SJCRH30 (cell line): ENCODE data around the gene RBM46. TPM values are rescaled to one million over a fixed set of nuclear protein-coding genes. Genes with fewer than 3 reads are reported as not detected.

Experiments
- DNase-seq, 2 experiments: peaks; one replicate each; pipeline ENCODE4 v3.0.0-alpha.2; 2015 to 2020
- H3K27ac ChIP-seq: fragments of 250-450 bp; sonication (Bioruptor Pico); 2 replicates; pipeline ENCODE4 v1.5.1; 2020; ENCODE audit warnings: mild to moderate bottlenecking, moderate library complexity
- H3K27me3 ChIP-seq: fragments of 250-450 bp; sonication (Bioruptor Pico); 2 replicates; pipeline ENCODE4 v1.5.1; 2020; ENCODE audit warnings: mild to moderate bottlenecking, moderate library complexity
- H3K36me3 ChIP-seq: fragments of 250-450 bp; sonication (Bioruptor Pico); 2 replicates; pipeline ENCODE4 v1.5.1; 2020; ENCODE audit warnings: mild to moderate bottlenecking, moderate library complexity
- H3K4me1 ChIP-seq: fragments of 250-450 bp; sonication (Bioruptor Pico); 2 replicates; pipeline ENCODE4 v1.5.1; 2020; ENCODE audit warnings: mild to moderate bottlenecking, moderate library complexity
- H3K4me3 ChIP-seq: fragments of 250-450 bp; sonication (Bioruptor Pico); 2 replicates; pipeline ENCODE4 v1.5.1; 2020; ENCODE audit warnings: mild to moderate bottlenecking, moderate library complexity
- H3K9me3 ChIP-seq: fragments of 250-450 bp; sonication (Bioruptor Pico); replicated peaks from 2 replicates; pipeline ENCODE4 v1.5.1; 2020; ENCODE audit warnings: mild to moderate bottlenecking, moderate library complexity
- total RNA-seq: library from RNA; depleted of rRNA; stranded (reverse); fragments of >200 nt; shearing (Covaris generic); gene quantifications from 2 replicates; pipeline ENCODE4 v1.2.3, GENCODE V29; 2014; rRNA removed

The RBM46 gene, protein sequence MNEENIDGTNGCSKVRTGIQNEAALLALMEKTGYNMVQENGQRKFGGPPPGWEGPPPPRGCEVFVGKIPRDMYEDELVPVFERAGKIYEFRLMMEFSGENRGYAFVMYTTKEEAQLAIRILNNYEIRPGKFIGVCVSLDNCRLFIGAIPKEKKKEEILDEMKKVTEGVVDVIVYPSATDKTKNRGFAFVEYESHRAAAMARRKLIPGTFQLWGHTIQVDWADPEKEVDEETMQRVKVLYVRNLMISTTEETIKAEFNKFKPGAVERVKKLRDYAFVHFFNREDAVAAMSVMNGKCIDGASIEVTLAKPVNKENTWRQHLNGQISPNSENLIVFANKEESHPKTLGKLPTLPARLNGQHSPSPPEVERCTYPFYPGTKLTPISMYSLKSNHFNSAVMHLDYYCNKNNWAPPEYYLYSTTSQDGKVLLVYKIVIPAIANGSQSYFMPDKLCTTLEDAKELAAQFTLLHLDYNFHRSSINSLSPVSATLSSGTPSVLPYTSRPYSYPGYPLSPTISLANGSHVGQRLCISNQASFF
- not detected in 2 replicates for total RNA-seq

- no peaks in the 10 kb centered on the region for H3K9me3 ChIP-seq
- H3K36me3 ChIP-seq, result no peaks in the 10 kb centered on the region
- no peaks in the 10 kb centered on the region for H3K4me1 ChIP-seq
- no peak for DNase-seq
- H3K27ac ChIP-seq, result no peak within 1 kb of the TSS
- no peak within 1 kb of the TSS for H3K4me3 ChIP-seq
- no peaks in the 10 kb centered on the region for H3K27me3 ChIP-seq
These were observed at the start of gene RBM46 for GRCh38 chr4:154781126-154781982. Gene RBM46, plus strand, starts transcription at chr4:154781272. Its CDS starts 15,481 bp downstream, at chr4:154796753.

- DNase-seq, result no peak
- Histone ChIP-seq H3K9me3 (no peaks in the 10 kb centered on the region), H3K36me3 (no peaks in the 10 kb centered on the region), H3K4me3 (no peak overlapping the region), H3K4me1 (no peaks in the 10 kb centered on the region), H3K27me3 (no peaks in the 10 kb centered on the region), H3K27ac (no peak overlapping the region)
These were observed 49.3 kb upstream of the RBM46 start for GRCh38 chr4:154731756-154732155.

DNA sequence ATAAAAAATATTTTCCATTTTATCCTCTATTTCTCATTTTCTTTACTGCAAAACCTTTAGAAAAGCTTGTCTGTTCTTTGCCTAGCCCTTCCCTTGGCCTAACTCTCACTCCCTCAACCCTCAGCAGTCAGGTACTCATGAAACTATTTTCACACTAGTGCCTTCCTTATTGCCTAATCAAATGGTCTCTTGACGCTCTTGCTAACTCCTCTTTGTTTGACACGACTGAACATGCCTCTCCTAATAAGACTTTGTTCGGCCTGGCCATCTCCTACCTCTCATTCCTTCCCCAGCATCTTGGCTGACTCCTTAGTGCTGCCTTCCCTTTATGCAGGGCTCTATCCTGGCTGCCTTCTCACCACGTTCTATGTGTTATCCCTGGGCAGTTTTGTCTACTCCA, 48.4 kb upstream of the RBM46 start:
- H3K36me3 ChIP-seq, result no peaks in the 10 kb centered on the region
- H3K27me3 ChIP-seq, result no peaks in the 10 kb centered on the region
- DNase-seq, result no peak
- H3K27ac ChIP-seq, result no peak overlapping the region
- H3K9me3 ChIP-seq, result no peaks in the 10 kb centered on the region
- no peak overlapping the region for H3K4me3 ChIP-seq
- H3K4me1 ChIP-seq, result no peaks in the 10 kb centered on the region

- H3K27me3 ChIP-seq, result no peaks in the 10 kb centered on the region
- H3K4me3 ChIP-seq, result no peak overlapping the region
- no peaks in the 10 kb centered on the region for H3K4me1 ChIP-seq
- no peaks in the 10 kb centered on the region for H3K36me3 ChIP-seq
- DNase-seq, result no peak
- no peak overlapping the region for H3K27ac ChIP-seq
- H3K9me3 ChIP-seq, result no peaks in the 10 kb centered on the region
These were observed 44.3 kb upstream of the RBM46 start for GRCh38 chr4:154736770-154737169.

GRCh38 chr4:154738426-154738825, 42.6 kb upstream of the RBM46 start:
- H3K4me3 ChIP-seq, result no peak overlapping the region
- H3K9me3 ChIP-seq, result no peaks in the 10 kb centered on the region
- H3K27ac ChIP-seq, result no peak overlapping the region
- DNase-seq, result no peak
- H3K27me3 ChIP-seq, result no peaks in the 10 kb centered on the region
- no peaks in the 10 kb centered on the region for H3K4me1 ChIP-seq
- no peaks in the 10 kb centered on the region for H3K36me3 ChIP-seq

DNA sequence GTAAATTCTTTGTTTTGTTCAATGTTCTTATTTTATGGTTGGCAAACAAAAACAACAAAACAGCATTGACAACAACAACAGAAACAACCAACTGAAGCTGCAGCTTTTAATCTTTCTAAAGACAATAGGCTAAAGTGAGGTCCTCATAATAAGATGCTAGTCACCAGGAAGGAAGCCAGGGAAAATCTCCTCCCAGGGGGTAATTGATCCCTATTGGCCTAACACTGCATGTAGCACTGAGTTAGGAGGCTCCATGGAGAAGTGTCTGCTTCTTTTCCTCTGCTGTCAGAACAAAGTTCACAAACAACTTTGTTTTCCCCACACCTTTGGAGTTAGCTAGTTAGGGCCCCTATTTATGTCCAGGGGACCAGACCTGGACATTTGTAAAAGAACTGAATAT, 42.0 kb upstream of the RBM46 start:
- H3K9me3 ChIP-seq, result no peaks in the 10 kb centered on the region
- H3K4me1 ChIP-seq, result no peaks in the 10 kb centered on the region
- no peaks in the 10 kb centered on the region for H3K27me3 ChIP-seq
- no peak overlapping the region for H3K27ac ChIP-seq
- H3K4me3 ChIP-seq, result no peak overlapping the region
- no peaks in the 10 kb centered on the region for H3K36me3 ChIP-seq
- no peak for DNase-seq

DNA sequence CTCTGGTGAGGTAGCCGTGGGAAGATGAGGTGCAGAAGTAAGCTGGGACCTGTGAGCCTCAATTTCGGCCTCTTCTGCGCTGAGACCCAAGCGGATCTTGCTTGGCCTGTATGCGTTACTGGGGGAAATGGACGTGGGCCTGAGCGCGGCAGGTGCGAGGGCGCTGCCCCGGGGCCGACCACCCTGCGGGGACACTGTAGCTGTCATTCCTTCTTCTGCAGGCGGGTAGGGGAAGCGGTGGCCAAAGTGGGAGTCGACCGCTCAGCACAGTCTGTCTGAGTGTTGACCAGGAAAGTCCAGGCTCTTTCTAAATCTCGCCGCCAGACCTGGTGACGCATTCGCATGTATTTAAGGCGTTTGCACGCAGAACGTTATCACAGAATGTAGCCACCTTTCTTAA, 40.6 kb upstream of the RBM46 start:
- Histone ChIP-seq H3K9me3 (no peaks in the 10 kb centered on the region), H3K27me3 (no peaks in the 10 kb centered on the region), H3K4me1 (no peaks in the 10 kb centered on the region), H3K36me3 (no peaks in the 10 kb centered on the region), H3K27ac (no peak overlapping the region), H3K4me3 (no peak overlapping the region)
- DNase-seq, result no peak

DNA sequence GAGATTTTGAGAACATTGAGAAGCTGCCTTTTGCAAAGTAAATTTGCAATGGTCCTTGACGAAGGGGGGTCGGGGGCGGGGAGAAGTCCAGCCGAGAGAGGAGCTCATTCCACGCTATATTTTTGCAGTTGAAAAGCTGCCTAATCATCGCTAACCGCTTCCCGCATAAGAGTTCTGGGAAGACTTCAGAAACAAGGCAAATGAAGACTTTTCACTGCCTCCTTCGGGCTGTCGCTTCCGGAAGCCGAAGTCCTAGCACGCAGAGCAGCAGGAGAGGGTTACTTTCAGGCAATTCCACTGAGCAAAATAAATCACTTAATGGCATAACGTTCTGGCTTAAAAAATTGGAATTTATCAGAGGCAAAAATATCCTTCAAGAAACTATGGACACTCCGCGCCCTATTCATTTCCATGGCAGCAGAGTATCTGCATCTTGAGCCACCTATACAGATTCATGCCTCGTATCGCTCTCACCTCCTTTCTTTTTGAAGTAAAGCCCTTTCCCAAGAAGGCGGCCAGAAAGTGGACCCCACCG, 39.9 kb upstream of the RBM46 start:
- Histone ChIP-seq H3K27ac (no peak overlapping the region), H3K27me3 (no peaks in the 10 kb centered on the region), H3K4me1 (no peaks in the 10 kb centered on the region), H3K4me3 (no peak overlapping the region), H3K9me3 (no peaks in the 10 kb centered on the region), H3K36me3 (no peaks in the 10 kb centered on the region)
- no peak for DNase-seq

- DNase-seq, result no peak
- no peaks in the 10 kb centered on the region for H3K27me3 ChIP-seq
These were observed 38.9 kb upstream of the RBM46 start for GRCh38 chr4:154741922-154742850.

DNA sequence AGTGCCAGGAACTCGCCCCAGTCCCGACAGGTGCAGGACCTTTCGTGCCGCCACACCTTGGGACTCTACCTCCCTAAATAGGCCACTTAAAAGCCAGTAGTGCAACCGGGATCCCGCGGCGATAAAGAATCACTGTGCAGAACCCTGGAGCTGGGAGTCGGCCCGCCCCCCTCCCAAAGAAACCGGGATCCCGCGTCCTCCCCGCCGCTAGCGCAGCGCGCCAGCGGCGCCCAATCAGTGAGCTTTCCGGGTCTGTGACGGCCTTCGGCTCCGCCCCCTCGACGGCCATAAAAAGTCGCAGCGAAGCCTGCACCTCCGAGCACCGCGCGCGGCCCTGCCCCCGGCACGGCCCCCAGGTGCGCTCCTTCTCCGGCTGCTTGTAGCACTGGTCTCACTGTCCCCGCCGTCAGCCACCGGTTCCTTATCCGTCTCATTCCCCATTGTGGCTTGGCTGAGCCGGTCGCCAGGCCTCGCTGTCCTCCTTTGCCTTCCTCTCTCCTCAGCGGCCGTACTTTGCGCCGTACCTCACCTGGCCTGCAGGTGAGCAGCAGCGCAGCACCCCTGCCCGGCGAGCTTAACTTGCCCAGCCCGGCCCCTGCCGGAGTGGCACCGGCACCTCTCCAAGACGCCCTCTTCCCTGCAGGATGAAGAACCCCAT, 37.3 kb upstream of the RBM46 start, which contains the start of gene LRAT:
LRAT (plus strand) TSS at position 318 of the 658 bp plus-strand sequence; CDS start at position 645, 327 bp downstream.
- no peaks in the 10 kb centered on the region for H3K27me3 ChIP-seq
- H3K9me3 ChIP-seq, result no peaks in the 10 kb centered on the region
- no peak within 1 kb of the TSS for H3K27ac ChIP-seq
- no peak for DNase-seq
- no peak within 1 kb of the TSS for H3K4me3 ChIP-seq
- no peaks in the 10 kb centered on the region for H3K4me1 ChIP-seq
- no peaks in the 10 kb centered on the region for H3K36me3 ChIP-seq

More at GRCh38 chr4:154741922-154742850, 38.9 kb upstream of the RBM46 start:
- Histone ChIP-seq H3K4me1 (no peaks in the 10 kb centered on the region), H3K36me3 (no peaks in the 10 kb centered on the region), H3K4me3 (no peak overlapping the region), H3K27ac (no peak overlapping the region), H3K9me3 (no peaks in the 10 kb centered on the region)

DNA sequence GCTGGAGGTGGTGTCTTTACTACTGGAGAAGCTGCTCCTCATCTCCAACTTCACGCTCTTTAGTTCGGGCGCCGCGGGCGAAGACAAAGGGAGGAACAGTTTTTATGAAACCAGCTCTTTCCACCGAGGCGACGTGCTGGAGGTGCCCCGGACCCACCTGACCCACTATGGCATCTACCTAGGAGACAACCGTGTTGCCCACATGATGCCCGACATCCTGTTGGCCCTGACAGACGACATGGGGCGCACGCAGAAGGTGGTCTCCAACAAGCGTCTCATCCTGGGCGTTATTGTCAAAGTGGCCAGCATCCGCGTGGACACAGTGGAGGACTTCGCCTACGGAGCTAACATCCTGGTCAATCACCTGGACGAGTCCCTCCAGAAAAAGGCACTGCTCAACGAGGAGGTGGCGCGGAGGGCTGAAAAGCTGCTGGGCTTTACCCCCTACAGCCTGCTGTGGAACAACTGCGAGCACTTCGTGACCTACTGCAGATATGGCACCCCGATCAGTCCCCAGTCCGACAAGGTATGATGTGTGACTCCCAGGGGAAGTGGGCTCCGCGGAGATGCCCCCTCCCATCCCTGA, 36.6 kb upstream of the RBM46 start:
- H3K4me3 ChIP-seq, result no peak overlapping the region

DNA sequence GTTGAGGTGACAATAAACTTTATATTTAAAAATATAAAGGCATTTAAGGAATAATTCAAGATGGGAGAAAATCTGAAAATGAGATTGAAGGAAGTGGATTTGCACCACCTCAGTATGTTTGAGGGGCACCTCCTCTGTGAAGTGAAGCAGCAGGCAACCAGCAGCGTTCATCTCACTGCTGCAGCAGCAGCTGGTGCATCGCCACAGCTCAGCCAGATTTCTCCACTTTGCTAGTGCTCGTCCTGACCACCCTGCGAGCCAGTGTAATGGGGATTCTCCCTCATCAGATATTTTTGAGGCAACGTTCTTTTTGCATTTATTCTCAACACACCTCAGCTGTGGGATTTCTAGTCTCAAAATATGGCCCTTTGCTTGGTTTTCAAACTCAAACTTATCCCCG, 23.4 kb upstream of the RBM46 start:
- H3K36me3 ChIP-seq, result no peaks in the 10 kb centered on the region

More for the DNA sequence above, 36.6 kb upstream of the RBM46 start:
- DNase-seq, result no peak
- no peak overlapping the region for H3K27ac ChIP-seq
- H3K27me3 ChIP-seq, result no peaks in the 10 kb centered on the region
- H3K9me3 ChIP-seq, result no peaks in the 10 kb centered on the region
- no peaks in the 10 kb centered on the region for H3K36me3 ChIP-seq
- H3K4me1 ChIP-seq, result no peaks in the 10 kb centered on the region

GRCh38 chr4:154760895-154761294, 20.2 kb upstream of the RBM46 start:
- no peak for DNase-seq
- Histone ChIP-seq H3K4me1 (no peaks in the 10 kb centered on the region), H3K27ac (no peak overlapping the region), H3K9me3 (no peaks in the 10 kb centered on the region), H3K27me3 (no peaks in the 10 kb centered on the region), H3K4me3 (no peak overlapping the region), H3K36me3 (no peaks in the 10 kb centered on the region)

More for the DNA sequence above, 23.4 kb upstream of the RBM46 start:
- Histone ChIP-seq H3K4me3 (no peak overlapping the region), H3K4me1 (no peaks in the 10 kb centered on the region), H3K27ac (no peak overlapping the region), H3K27me3 (no peaks in the 10 kb centered on the region), H3K9me3 (no peaks in the 10 kb centered on the region)
- DNase-seq, result no peak
